CD4-positive, alpha-beta T cell treated with Interleukin-2 at 100 ng/mL for 4 hours (primary cell): Measurements from ENCODE around the gene WDR49.

Experiments
- DNase-seq: peaks from one replicate; pipeline ENCODE4 v3.0.0-alpha.2; 2020; ENCODE audit warnings: low spot score

The WDR49 gene

GRCh38 chr3:167653760-167654159 is at the start of gene WDR49:
Gene WDR49, minus strand, starts transcription at chr3:167653942. Its CDS starts 517 bp downstream, at chr3:167653425.
- no peak for DNase-seq

- no peak for DNase-seq
Observed at GRCh38 chr3:167700926-167701325, 47.2 kb upstream of the WDR49 start.

GRCh38 chr3:167700046-167700445 is 46.3 kb upstream of the WDR49 start:
- DNase-seq = no peak

GRCh38 chr3:167694121-167694520 is 40.4 kb upstream of the WDR49 start:
- no peak for DNase-seq

GRCh38 chr3:167691366-167691765 is 37.6 kb upstream of the WDR49 start:
- peak; percentile 64 for DNase-seq

- DNase-seq = peak; percentile 86
Observed at GRCh38 chr3:167684388-167684993, 30.7 kb upstream of the WDR49 start.

GRCh38 chr3:167679526-167679925 is 25.8 kb upstream of the WDR49 start:
- no peak for DNase-seq

- DNase-seq = no peak
Observed at GRCh38 chr3:167675848-167676247, 22.1 kb upstream of the WDR49 start.

GRCh38 chr3:167673221-167673620 is 19.5 kb upstream of the WDR49 start:
- no peak for DNase-seq

GRCh38 chr3:167671878-167672427 is 18.2 kb upstream of the WDR49 start:
- DNase-seq = no peak

GRCh38 chr3:167669699-167670098 is 16.0 kb upstream of the WDR49 start:
- DNase-seq = no peak

- DNase-seq = no peak
Observed at GRCh38 chr3:167668651-167669050, 14.9 kb upstream of the WDR49 start.

GRCh38 chr3:167666563-167666962 is 12.8 kb upstream of the WDR49 start:
- DNase-seq = no peak

- no peak for DNase-seq
Observed at GRCh38 chr3:167662919-167663400, 9.2 kb upstream of the WDR49 start.

- no peak for DNase-seq
Observed at GRCh38 chr3:167657684-167658225, 4.0 kb upstream of the WDR49 start.

- DNase-seq = no peak
Observed at GRCh38 chr3:167656821-167657220, 3.1 kb upstream of the WDR49 start.

- no peak for DNase-seq
Observed at GRCh38 chr3:167653155-167653554, 587 bp downstream of the WDR49 start.

- DNase-seq = no peak
Observed at GRCh38 chr3:167651826-167652225, 1.9 kb downstream of the WDR49 start.

- DNase-seq = no peak
Observed at GRCh38 chr3:167650459-167650858, 3.3 kb downstream of the WDR49 start.

- DNase-seq = no peak
Observed at GRCh38 chr3:167649746-167650145, 4.0 kb downstream of the WDR49 start.

GRCh38 chr3:167644611-167645010 is 9.1 kb downstream of the WDR49 start:
- no peak for DNase-seq

- no peak for DNase-seq
Observed at GRCh38 chr3:167631471-167631870, 22.3 kb downstream of the WDR49 start.

- no peak for DNase-seq
Observed at GRCh38 chr3:167626490-167626889, 27.3 kb downstream of the WDR49 start.

GRCh38 chr3:167615030-167615429 is 38.7 kb downstream of the WDR49 start:
- no peak for DNase-seq
